HEK293 (cell line): ENCODE results near the gene DOCK1.

Source experiments
- ZFP69B ChIP-seq: fragments of 450-650 bp; formaldehyde crosslinking; IDR thresholded peaks from 2 replicates; pipeline ENCODE4 v1.5.1; 2016; ENCODE audit warnings: missing biosample characterization, missing genetic modification characterization
- ZNF248 ChIP-seq: fragments of 450-650 bp; formaldehyde crosslinking; IDR thresholded peaks from 2 replicates; pipeline ENCODE4 v1.5.1; 2017; ENCODE audit warnings: missing biosample characterization, missing genetic modification characterization
- ZNF560 ChIP-seq: fragments of 450-650 bp; formaldehyde crosslinking; IDR thresholded peaks from 2 replicates; pipeline ENCODE4 v1.5.1; 2017; ENCODE audit warnings: missing biosample characterization, missing genetic modification characterization, borderline replicate concordance
- ZNF610 ChIP-seq: fragments of 450-650 bp; formaldehyde crosslinking; IDR thresholded peaks from 2 replicates; pipeline ENCODE4 v1.5.1; 2016; ENCODE audit warnings: missing biosample characterization, missing genetic modification characterization, borderline replicate concordance
- TF ChIP-seq, protein P1 (sequence below): fragments of 450-650 bp; formaldehyde crosslinking; IDR thresholded peaks from 2 replicates; pipeline ENCODE4 v1.5.1; 2016; ENCODE audit warnings: missing biosample characterization, missing genetic modification characterization
- TF ChIP-seq, protein P2 (sequence below): fragments of 450-650 bp; formaldehyde crosslinking; IDR thresholded peaks from 2 replicates; pipeline ENCODE4 v1.5.1; 2016; ENCODE audit warnings: missing biosample characterization, missing genetic modification characterization

DNA sequence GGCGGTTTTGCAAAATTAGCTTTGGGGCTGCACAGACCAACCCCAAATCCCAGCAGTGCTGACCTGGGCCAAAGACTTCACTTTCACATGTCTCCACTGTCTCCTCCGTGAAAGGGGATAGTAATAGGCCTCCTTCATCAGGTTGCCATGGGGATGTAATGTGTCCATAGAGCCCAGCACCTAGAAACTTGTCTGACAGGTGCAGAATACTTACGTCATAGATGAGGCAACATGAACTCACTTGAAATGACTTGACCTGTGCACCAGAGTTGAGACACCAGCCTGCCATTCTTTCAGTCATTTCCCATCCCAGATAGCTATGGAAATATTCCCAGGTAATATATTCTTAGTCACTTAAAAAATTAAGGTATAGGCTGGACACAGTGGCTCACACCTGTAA, 196.9 kb downstream of the DOCK1 start:
- TF ChIP-seq, protein P1, sequence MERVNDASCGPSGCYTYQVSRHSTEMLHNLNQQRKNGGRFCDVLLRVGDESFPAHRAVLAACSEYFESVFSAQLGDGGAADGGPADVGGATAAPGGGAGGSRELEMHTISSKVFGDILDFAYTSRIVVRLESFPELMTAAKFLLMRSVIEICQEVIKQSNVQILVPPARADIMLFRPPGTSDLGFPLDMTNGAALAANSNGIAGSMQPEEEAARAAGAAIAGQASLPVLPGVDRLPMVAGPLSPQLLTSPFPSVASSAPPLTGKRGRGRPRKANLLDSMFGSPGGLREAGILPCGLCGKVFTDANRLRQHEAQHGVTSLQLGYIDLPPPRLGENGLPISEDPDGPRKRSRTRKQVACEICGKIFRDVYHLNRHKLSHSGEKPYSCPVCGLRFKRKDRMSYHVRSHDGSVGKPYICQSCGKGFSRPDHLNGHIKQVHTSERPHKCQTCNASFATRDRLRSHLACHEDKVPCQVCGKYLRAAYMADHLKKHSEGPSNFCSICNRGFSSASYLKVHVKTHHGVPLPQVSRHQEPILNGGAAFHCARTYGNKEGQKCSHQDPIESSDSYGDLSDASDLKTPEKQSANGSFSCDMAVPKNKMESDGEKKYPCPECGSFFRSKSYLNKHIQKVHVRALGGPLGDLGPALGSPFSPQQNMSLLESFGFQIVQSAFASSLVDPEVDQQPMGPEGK (tag by site-specific recombination): no peak
- TF ChIP-seq, protein P2, sequence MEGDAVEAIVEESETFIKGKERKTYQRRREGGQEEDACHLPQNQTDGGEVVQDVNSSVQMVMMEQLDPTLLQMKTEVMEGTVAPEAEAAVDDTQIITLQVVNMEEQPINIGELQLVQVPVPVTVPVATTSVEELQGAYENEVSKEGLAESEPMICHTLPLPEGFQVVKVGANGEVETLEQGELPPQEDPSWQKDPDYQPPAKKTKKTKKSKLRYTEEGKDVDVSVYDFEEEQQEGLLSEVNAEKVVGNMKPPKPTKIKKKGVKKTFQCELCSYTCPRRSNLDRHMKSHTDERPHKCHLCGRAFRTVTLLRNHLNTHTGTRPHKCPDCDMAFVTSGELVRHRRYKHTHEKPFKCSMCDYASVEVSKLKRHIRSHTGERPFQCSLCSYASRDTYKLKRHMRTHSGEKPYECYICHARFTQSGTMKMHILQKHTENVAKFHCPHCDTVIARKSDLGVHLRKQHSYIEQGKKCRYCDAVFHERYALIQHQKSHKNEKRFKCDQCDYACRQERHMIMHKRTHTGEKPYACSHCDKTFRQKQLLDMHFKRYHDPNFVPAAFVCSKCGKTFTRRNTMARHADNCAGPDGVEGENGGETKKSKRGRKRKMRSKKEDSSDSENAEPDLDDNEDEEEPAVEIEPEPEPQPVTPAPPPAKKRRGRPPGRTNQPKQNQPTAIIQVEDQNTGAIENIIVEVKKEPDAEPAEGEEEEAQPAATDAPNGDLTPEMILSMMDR (tag by site-specific recombination): no peak
- TF ChIP-seq ZFP69B (tag by site-specific recombination) (no peak), ZNF560 (tag by site-specific recombination) (no peak), ZNF248 (tag by site-specific recombination) (no peak), ZNF610 (tag by site-specific recombination) (no peak)
